KMS-11 (cell line): ENCODE measurements around the gene LCN10.

Experiments
- H2AFZ ChIP-seq: fragments of 200-600 bp; sonication (generic); 2 replicates; pipeline ENCODE4 v1.6.1; 2016; ENCODE audit warnings: antibody characterized with exemption, mixed run types, low read depth
- H3K27ac ChIP-seq: fragments of 200-600 bp; sonication (generic); 2 replicates; pipeline ENCODE4 v1.6.1; 2016; ENCODE audit warnings: mild to moderate bottlenecking, mixed run types
- H3K27me3 ChIP-seq: fragments of 200-600 bp; sonication (generic); 2 replicates; pipeline ENCODE4 v1.6.1; 2017; ENCODE audit warnings: mild to moderate bottlenecking, low read depth, mixed run types, moderate library complexity; ENCODE audit not compliant: insufficient read depth
- H3K36me3 ChIP-seq: fragments of 200-600 bp; sonication (generic); 2 replicates; pipeline ENCODE4 v1.6.1; 2017; ENCODE audit warnings: mild to moderate bottlenecking, mixed run types; ENCODE audit not compliant: insufficient read depth
- H3K4me1 ChIP-seq: fragments of 200-600 bp; sonication (generic); 2 replicates; pipeline ENCODE4 v1.6.1; 2016; ENCODE audit warnings: mild to moderate bottlenecking, low read depth, mixed run types; ENCODE audit not compliant: poor library complexity, severe bottlenecking
- H3K4me2 ChIP-seq: fragments of 200-600 bp; sonication (generic); 2 replicates; pipeline ENCODE4 v1.7.0; 2016; ENCODE audit warnings: mild to moderate bottlenecking, mixed run types
- H3K4me3 ChIP-seq: fragments of 200-600 bp; sonication (generic); IDR thresholded peaks from 2 replicates; pipeline ENCODE4 v1.6.1; 2017; ENCODE audit warnings: low read depth, low read length, mixed read lengths; ENCODE audit not compliant: insufficient read depth
- H3K79me2 ChIP-seq: fragments of 200-600 bp; sonication (generic); 2 replicates; pipeline ENCODE4 v1.6.1; 2016; ENCODE audit warnings: low read depth, mixed run types; ENCODE audit not compliant: insufficient read depth
- H3K9ac ChIP-seq: fragments of 200-600 bp; sonication (generic); 2 replicates; pipeline ENCODE4 v1.6.1; 2016; ENCODE audit warnings: mild to moderate bottlenecking, mixed run types
- H4K20me1 ChIP-seq: fragments of 200-600 bp; sonication (generic); 2 replicates; pipeline ENCODE4 v1.6.1; 2016; ENCODE audit warnings: mild to moderate bottlenecking, mixed run types; ENCODE audit not compliant: insufficient read depth
- TF ChIP-seq, protein P1 (sequence below): fragments of 200-600 bp; sonication (generic); conservative IDR thresholded peaks from 2 replicates; pipeline ENCODE4 v1.6.1; 2017; ENCODE audit warnings: low read depth, mild to moderate bottlenecking, antibody characterized with exemption, low read length, moderate library complexity, mixed read lengths

Gene LCN10

GRCh38 chr9:136697821-136698526 lies 44.8 kb downstream of the LCN10 start:
- H3K4me1 ChIP-seq, result peaks cover 91% of the 10 kb centered on the region
- H3K27ac ChIP-seq, result no peak overlapping the region
- TF ChIP-seq, protein P1, sequence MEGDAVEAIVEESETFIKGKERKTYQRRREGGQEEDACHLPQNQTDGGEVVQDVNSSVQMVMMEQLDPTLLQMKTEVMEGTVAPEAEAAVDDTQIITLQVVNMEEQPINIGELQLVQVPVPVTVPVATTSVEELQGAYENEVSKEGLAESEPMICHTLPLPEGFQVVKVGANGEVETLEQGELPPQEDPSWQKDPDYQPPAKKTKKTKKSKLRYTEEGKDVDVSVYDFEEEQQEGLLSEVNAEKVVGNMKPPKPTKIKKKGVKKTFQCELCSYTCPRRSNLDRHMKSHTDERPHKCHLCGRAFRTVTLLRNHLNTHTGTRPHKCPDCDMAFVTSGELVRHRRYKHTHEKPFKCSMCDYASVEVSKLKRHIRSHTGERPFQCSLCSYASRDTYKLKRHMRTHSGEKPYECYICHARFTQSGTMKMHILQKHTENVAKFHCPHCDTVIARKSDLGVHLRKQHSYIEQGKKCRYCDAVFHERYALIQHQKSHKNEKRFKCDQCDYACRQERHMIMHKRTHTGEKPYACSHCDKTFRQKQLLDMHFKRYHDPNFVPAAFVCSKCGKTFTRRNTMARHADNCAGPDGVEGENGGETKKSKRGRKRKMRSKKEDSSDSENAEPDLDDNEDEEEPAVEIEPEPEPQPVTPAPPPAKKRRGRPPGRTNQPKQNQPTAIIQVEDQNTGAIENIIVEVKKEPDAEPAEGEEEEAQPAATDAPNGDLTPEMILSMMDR, result no peak
- no peaks in the 10 kb centered on the region for H3K79me2 ChIP-seq
- no peaks in the 10 kb centered on the region for H4K20me1 ChIP-seq
- H3K4me3 ChIP-seq, result no peak overlapping the region
- H3K36me3 ChIP-seq, result no peaks in the 10 kb centered on the region
- H3K27me3 ChIP-seq, result no peaks in the 10 kb centered on the region
- peak overlapping the region; percentile 57; the same call in 1 of the 2 replicates for H3K4me2 ChIP-seq
- no peak overlapping the region for H3K9ac ChIP-seq
- H2AFZ ChIP-seq, result no peak overlapping the region

DNA sequence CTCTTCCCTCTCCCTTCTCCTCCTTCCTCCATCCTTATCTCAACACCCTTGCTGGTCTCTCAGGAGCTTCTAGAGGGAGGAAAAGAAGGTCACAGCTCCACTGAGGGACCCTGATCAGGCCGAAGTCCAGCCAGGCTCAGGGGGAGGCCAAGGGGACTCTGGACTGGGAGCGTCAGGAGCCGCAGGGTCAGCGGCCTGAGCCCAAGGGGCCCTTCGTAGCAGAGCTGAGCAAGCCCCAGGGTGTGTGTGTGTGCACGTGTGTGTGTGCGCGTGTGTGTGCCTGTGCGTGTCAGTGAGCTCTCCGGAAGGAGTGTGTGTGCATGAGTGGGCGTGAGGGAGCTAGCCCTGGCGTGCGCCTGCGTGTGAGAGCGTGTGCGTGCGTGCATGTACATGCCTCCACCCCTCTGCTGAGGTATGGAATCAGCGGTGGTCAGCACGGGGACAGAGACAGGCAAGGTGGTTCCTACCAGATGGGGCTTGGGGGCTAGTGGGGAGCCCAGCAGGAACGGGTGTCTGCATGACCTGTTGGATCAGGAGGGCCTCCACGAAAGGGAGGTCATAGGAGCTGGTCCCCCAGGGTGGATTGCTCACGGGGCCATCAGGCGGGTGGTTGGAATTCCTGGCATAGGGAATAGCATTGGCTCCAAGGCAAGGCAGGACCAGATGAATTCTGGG lies 45.5 kb downstream of the LCN10 start:
- H3K27ac ChIP-seq, result peak overlapping the region; percentile 55
- no peak overlapping the region for H3K4me3 ChIP-seq
- H3K79me2 ChIP-seq, result no peaks in the 10 kb centered on the region
- TF ChIP-seq, protein P1, result no peak
- no peaks in the 10 kb centered on the region for H4K20me1 ChIP-seq
- H3K36me3 ChIP-seq, result no peaks in the 10 kb centered on the region
- no peaks in the 10 kb centered on the region for H3K27me3 ChIP-seq
- H3K4me1 ChIP-seq, result peaks cover 89% of the 10 kb centered on the region
- no peak overlapping the region for H3K9ac ChIP-seq
- peak overlapping the region; percentile 57 for H3K4me2 ChIP-seq
- H2AFZ ChIP-seq, result no peak overlapping the region

GRCh38 chr9:136696502-136696901 lies 46.2 kb downstream of the LCN10 start:
- peak overlapping the region; percentile 83 for H3K4me2 ChIP-seq
- peak overlapping the region; percentile 54; the same call in 1 of the 2 replicates for H3K9ac ChIP-seq

GRCh38 chr9:136695955-136696354 lies 46.8 kb downstream of the LCN10 start:
- Histone ChIP-seq H3K4me2 (peak overlapping the region; percentile 83), H4K20me1 (no peaks in the 10 kb centered on the region), H3K79me2 (no peaks in the 10 kb centered on the region), H3K9ac (peak overlapping the region; percentile 54; the same call in 1 of the 2 replicates), H3K36me3 (no peaks in the 10 kb centered on the region), H2AFZ (peak overlapping the region; percentile 33; the same call in 1 of the 2 replicates), H3K27me3 (no peaks in the 10 kb centered on the region), H3K27ac (peak overlapping the region; percentile 95), H3K4me1 (peaks cover 84% of the 10 kb centered on the region), H3K4me3 (no peak overlapping the region)
- TF ChIP-seq, protein P1, result no peak

More at GRCh38 chr9:136696502-136696901, 46.2 kb downstream of the LCN10 start:
- Histone ChIP-seq H3K36me3 (no peaks in the 10 kb centered on the region), H4K20me1 (no peaks in the 10 kb centered on the region), H3K4me3 (no peak overlapping the region), H3K4me1 (peaks cover 81% of the 10 kb centered on the region), H3K27me3 (no peaks in the 10 kb centered on the region), H3K79me2 (no peaks in the 10 kb centered on the region), H3K27ac (peak overlapping the region; percentile 95), H2AFZ (0 out of 2 replicates have a peak overlapping the region, but pooled peaks have one; percentile 33)
- TF ChIP-seq, protein P1, result no peak
